Measurements from ENCODE around the gene IPO9. TPM values are rescaled to one million over a fixed set of nuclear protein-coding genes. Genes with fewer than 3 reads are reported as not detected.
A peak's percentile ranks its signal among the peaks of the same experiment; 100 is the strongest.

IPO9 gene
- total and polyA plus RNA-seq, 2 donors (not counting 1 experiment from before 2014, with no cell fraction given), result 28.4 to 29.2 TPM

DNA sequence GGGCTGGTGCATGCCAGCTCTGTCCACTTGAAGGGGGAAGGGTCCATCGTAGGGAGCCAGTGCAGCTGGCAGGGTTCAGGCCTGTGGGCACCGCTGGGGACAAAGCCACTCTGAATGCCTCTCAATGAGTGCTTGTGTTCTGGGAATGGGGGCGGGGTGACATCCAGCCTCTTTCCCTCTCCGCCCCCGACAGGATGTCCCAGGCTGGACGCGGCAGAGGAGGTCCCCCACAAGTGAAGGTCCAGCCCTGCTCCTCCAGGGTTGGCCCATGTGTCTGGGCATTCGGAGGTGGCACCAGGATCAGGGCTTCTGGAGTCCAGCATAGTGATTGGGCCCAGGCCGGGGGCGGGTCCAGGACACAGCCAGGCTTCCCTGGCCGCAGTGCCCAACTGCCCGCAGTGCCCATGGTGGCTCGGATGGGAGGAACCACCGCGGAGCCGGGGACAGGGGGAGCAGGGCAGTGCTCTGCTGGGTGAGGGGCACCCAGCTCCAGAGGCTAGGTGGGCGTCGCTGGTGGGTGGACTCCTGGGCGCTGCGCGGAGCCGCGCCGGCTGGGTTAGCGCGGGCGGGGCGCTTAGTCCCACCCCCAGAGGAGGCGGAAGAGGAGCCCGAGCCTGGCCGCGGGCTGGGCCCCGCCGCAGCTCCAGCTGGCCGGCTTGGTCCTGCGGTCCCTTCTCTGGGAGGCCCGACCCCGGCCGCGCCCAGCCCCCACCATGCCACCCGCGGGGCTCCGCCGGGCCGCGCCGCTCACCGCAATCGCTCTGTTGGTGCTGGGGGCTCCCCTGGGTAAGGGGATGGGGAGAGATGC is 59.5 kb downstream of the IPO9 start, which contains the start of gene SHISA4:
SHISA4 (plus strand) TSS at position 617 of the 808 bp plus-strand sequence; CDS start at position 714, 97 bp downstream.
- peak within 1 kb of the TSS; percentile 65 for H3K9ac ChIP-seq (ENCODE audit: insufficient read depth, low read length)
- TF ChIP-seq EZH2 (IDR thresholded peaks at IDR 0.05; ENCODE audit: low read length, missing control alignments), result no peak
- TF ChIP-seq, protein P1, sequence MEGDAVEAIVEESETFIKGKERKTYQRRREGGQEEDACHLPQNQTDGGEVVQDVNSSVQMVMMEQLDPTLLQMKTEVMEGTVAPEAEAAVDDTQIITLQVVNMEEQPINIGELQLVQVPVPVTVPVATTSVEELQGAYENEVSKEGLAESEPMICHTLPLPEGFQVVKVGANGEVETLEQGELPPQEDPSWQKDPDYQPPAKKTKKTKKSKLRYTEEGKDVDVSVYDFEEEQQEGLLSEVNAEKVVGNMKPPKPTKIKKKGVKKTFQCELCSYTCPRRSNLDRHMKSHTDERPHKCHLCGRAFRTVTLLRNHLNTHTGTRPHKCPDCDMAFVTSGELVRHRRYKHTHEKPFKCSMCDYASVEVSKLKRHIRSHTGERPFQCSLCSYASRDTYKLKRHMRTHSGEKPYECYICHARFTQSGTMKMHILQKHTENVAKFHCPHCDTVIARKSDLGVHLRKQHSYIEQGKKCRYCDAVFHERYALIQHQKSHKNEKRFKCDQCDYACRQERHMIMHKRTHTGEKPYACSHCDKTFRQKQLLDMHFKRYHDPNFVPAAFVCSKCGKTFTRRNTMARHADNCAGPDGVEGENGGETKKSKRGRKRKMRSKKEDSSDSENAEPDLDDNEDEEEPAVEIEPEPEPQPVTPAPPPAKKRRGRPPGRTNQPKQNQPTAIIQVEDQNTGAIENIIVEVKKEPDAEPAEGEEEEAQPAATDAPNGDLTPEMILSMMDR (conservative IDR thresholded peaks at IDR 0.05 in 1 of 2, IDR thresholded peaks at IDR 0.05 in 1 of 2; ENCODE audit: low read depth in 1 of 2, low read length in 2 of 2), result no peak
- no peaks in the 10 kb centered on the region for H3K79me2 ChIP-seq (ENCODE audit: control insufficient read depth, insufficient read depth, low read length)
- peaks cover 17% of the 10 kb centered on the region for H3K4me1 ChIP-seq (ENCODE audit: control insufficient read depth, extremely low read depth, insufficient read depth, low read length)
- H3K27me3 ChIP-seq (ENCODE audit: control insufficient read depth, insufficient read depth, low read length), result no peaks in the 10 kb centered on the region
- peak within 1 kb of the TSS; percentile 89 for H2AFZ ChIP-seq (ENCODE audit: low read length)
- peak within 1 kb of the TSS; percentile 66 to 80 (median 70) for H3K4me3 ChIP-seq (replicated peaks in 1 of 4; ENCODE audit: control extremely low read depth in 1 of 4, insufficient read depth in 1 of 4, low read depth in 3 of 4, low read length in 4 of 4)
- H3K36me3 ChIP-seq (ENCODE audit: control insufficient read depth, insufficient read depth, low read length), result no peaks in the 10 kb centered on the region
- H3K9me3 ChIP-seq (ENCODE audit: control insufficient read depth, insufficient read depth, low read depth, low read length), result no peaks in the 10 kb centered on the region
- H3K27ac ChIP-seq (ENCODE audit: insufficient read depth, low read length), result no peak within 1 kb of the TSS
- peak within 1 kb of the TSS; percentile 98 for H3K4me2 ChIP-seq (ENCODE audit: extremely low read depth, insufficient read depth, low read length)
- DNase-seq (ENCODE audit: low read depth in 2 of 2), result peak; percentile 47 to 61
- H4K20me1 ChIP-seq (ENCODE audit: control insufficient read depth, extremely low read depth, insufficient read depth, low read length), result no peaks in the 10 kb centered on the region

DNA sequence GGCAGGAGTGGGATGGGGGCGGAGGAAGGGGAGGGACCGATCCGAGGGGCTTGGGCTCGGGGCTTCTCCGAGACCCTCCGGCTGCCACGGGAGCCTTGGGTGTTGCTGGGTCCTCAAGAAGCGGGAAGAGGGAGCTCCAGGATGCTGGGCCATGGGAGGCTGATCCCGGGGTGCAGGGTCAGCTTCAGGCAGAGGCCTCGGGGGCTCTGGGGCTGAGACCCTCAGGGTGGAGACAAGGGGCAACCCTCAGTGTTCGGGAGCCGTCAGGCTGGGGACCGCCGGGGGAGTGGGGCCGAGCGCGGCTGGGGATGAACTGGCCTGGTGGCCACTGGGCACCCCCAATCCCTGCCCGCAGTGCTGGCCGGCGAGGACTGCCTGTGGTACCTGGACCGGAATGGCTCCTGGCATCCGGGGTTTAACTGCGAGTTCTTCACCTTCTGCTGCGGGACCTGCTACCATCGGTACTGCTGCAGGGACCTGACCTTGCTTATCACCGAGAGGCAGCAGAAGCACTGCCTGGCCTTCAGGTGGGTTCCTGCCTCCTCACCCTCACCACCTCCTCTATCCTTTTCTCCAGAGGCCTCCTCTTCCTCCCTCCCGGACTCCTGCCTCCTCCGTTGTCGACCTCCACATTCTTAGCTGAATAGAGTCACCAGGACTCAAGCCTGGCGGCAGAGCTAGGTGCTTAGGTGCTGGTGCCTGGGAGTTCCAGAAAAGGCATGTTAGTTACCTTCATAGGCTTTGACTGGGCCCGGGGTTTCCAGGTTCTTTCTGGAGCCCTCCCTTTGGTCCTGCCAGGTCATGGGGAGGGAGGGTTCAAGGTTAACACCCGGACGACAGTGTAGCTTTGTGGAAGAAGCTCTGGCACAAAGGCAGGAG is 60.4 kb downstream of the IPO9 start:
- Histone ChIP-seq H3K4me3 (replicated peaks in 1 of 4; ENCODE audit: control extremely low read depth in 1 of 4, insufficient read depth in 1 of 4, low read depth in 3 of 4, low read length in 4 of 4) (peak overlapping the region; percentile 66 to 80 (median 70)), H4K20me1 (ENCODE audit: control insufficient read depth, extremely low read depth, insufficient read depth, low read length) (no peaks in the 10 kb centered on the region), H3K9me3 (ENCODE audit: control insufficient read depth, insufficient read depth, low read depth, low read length) (no peaks in the 10 kb centered on the region), H3K36me3 (ENCODE audit: control insufficient read depth, insufficient read depth, low read length) (no peaks in the 10 kb centered on the region), H3K27me3 (ENCODE audit: control insufficient read depth, insufficient read depth, low read length) (no peaks in the 10 kb centered on the region), H3K27ac (ENCODE audit: insufficient read depth, low read length) (no peak overlapping the region), H3K4me2 (ENCODE audit: extremely low read depth, insufficient read depth, low read length) (peak overlapping the region; percentile 98), H3K79me2 (ENCODE audit: control insufficient read depth, insufficient read depth, low read length) (no peaks in the 10 kb centered on the region), H3K4me1 (ENCODE audit: control insufficient read depth, extremely low read depth, insufficient read depth, low read length) (peaks cover 10% of the 10 kb centered on the region), H2AFZ (ENCODE audit: low read length) (peak overlapping the region; percentile 89), H3K9ac (ENCODE audit: insufficient read depth, low read length) (peak overlapping the region; percentile 65)
- TF ChIP-seq, protein P1 (conservative IDR thresholded peaks at IDR 0.05 in 1 of 2, IDR thresholded peaks at IDR 0.05 in 1 of 2; ENCODE audit: low read depth in 1 of 2, low read length in 2 of 2), result no peak
- no peak for TF ChIP-seq EZH2 (IDR thresholded peaks at IDR 0.05; ENCODE audit: low read length, missing control alignments)
- no peak for DNase-seq (ENCODE audit: low read depth in 2 of 2)

DNA sequence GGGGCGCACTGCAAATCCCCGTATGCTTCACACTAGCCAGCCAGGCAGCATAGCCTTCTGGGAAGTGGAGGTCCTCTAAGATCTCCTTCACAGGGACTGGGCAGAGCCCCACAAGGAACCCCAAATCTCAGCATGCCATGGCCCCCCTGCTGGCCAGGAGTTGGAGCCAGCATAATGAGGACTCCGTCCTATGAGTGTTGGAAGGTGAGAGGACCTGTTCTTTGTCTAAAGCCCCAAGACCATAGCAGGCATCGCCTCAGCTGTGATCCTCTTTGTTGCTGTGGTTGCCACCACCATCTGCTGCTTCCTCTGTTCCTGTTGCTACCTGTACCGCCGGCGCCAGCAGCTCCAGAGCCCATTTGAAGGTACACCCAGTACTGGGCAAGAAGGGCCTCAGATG is 61.3 kb downstream of the IPO9 start:
- Histone ChIP-seq H3K36me3 (ENCODE audit: control insufficient read depth, insufficient read depth, low read length) (no peaks in the 10 kb centered on the region), H3K9me3 (ENCODE audit: control insufficient read depth, insufficient read depth, low read depth, low read length) (no peaks in the 10 kb centered on the region), H2AFZ (ENCODE audit: low read length) (no peak overlapping the region), H3K27ac (ENCODE audit: insufficient read depth, low read length) (no peak overlapping the region), H3K4me3 (replicated peaks in 1 of 4; ENCODE audit: control extremely low read depth in 1 of 4, insufficient read depth in 1 of 4, low read depth in 3 of 4, low read length in 4 of 4) (no peak overlapping the region), H3K4me2 (ENCODE audit: extremely low read depth, insufficient read depth, low read length) (no peak overlapping the region), H4K20me1 (ENCODE audit: control insufficient read depth, extremely low read depth, insufficient read depth, low read length) (no peaks in the 10 kb centered on the region), H3K79me2 (ENCODE audit: control insufficient read depth, insufficient read depth, low read length) (no peaks in the 10 kb centered on the region), H3K27me3 (ENCODE audit: control insufficient read depth, insufficient read depth, low read length) (no peaks in the 10 kb centered on the region), H3K9ac (ENCODE audit: insufficient read depth, low read length) (no peak overlapping the region), H3K4me1 (ENCODE audit: control insufficient read depth, extremely low read depth, insufficient read depth, low read length) (peaks cover 5% of the 10 kb centered on the region)
- TF ChIP-seq EZH2 (IDR thresholded peaks at IDR 0.05; ENCODE audit: low read length, missing control alignments), result no peak
- TF ChIP-seq, protein P1 (conservative IDR thresholded peaks at IDR 0.05 in 1 of 2, IDR thresholded peaks at IDR 0.05 in 1 of 2; ENCODE audit: low read depth in 1 of 2, low read length in 2 of 2), result no peak
- no peak for DNase-seq (ENCODE audit: low read depth in 2 of 2)
